Transverse colon (tissue), 3 donors: ENCODE measurements around the gene PSTK.

Experiments used
- EP300 ChIP-seq: sonication (generic); formaldehyde crosslinking; IDR thresholded peaks from one replicate; pipeline ENCODE4 v1.6.1; 2017; ENCODE audit warnings: antibody characterized with exemption, low read depth
- TF ChIP-seq, protein P1 (sequence below), 5 experiments: fragments of 200-600 bp in 3 of 5; fragments of 450-650 bp in 2 of 5; sonication (generic) in 3 of 5; IDR thresholded peaks; 1 replicate in 2 of 5; 2 replicates in 3 of 5; pipeline ENCODE4 v1.5.1; 2016 to 2017; ENCODE audit warnings: antibody characterized with exemption in 5 of 5, inconsistent platforms in 3 of 5, mild to moderate bottlenecking in 2 of 5, moderate library complexity in 1 of 5

DNA sequence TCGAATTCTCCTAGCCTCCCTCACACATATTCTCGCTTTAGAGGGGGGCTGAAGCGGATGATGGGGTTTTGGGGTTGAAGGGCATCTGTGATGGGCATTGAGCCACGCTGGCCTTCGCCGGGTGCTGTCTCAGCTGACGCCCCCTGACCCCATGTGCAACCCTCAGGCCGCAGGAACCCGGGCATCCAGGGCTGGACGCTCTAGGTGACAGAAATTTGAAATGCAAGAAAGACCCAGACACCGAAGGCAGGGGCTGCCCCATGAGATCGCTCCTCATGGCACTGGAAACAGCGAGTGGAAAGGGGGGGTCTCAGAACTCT, 25.5 kb upstream of the PSTK start:
- TF ChIP-seq, protein P1, sequence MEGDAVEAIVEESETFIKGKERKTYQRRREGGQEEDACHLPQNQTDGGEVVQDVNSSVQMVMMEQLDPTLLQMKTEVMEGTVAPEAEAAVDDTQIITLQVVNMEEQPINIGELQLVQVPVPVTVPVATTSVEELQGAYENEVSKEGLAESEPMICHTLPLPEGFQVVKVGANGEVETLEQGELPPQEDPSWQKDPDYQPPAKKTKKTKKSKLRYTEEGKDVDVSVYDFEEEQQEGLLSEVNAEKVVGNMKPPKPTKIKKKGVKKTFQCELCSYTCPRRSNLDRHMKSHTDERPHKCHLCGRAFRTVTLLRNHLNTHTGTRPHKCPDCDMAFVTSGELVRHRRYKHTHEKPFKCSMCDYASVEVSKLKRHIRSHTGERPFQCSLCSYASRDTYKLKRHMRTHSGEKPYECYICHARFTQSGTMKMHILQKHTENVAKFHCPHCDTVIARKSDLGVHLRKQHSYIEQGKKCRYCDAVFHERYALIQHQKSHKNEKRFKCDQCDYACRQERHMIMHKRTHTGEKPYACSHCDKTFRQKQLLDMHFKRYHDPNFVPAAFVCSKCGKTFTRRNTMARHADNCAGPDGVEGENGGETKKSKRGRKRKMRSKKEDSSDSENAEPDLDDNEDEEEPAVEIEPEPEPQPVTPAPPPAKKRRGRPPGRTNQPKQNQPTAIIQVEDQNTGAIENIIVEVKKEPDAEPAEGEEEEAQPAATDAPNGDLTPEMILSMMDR (IDR thresholded peaks at IDR 0.05): no peak
- TF ChIP-seq EP300: no peak
